Gastrocnemius medialis (tissue), 4 donors: ENCODE data around the gene MDM1. TPM values are rescaled to one million over a fixed set of nuclear protein-coding genes. Genes with fewer than 3 reads are reported as not detected.
A peak's percentile ranks its signal among the peaks of the same experiment; 100 is the strongest.

Experiments
- ATAC-seq, 2 donors: fragments of 150-250 bp; one replicate each; pipeline ENCODE4 v1.9.1; 2016
- DNase-seq, 2 donors: peaks; one replicate each; pipeline ENCODE4 v3.0.0-alpha.2; 2019
- H3K27ac ChIP-seq, 4 donors: fragments of 200-600 bp; sonication (generic); 1 replicate in 1 of 4; 2 replicates in 3 of 4; pipeline ENCODE4 v1.5.1; 2016 to 2018; ENCODE audit warnings: mild to moderate bottlenecking in 2 of 4, moderate library complexity in 1 of 4
- H3K27me3 ChIP-seq, 3 donors: fragments of 200-600 bp; sonication (generic) in 2 of 3; 1 replicate in 1 of 3; 2 replicates in 2 of 3; pipeline versions ENCODE4 v1.5.1 to v1.6.0; 2016 to 2019; ENCODE audit warnings: mild to moderate bottlenecking in 1 of 3, moderate library complexity in 1 of 3
- H3K36me3 ChIP-seq, 2 donors: fragments of 200-600 bp; sonication (generic) in 1 of 2; one replicate each; pipeline ENCODE4 v1.5.1; 2017 to 2018
- H3K4me1 ChIP-seq, 2 donors: fragments of 200-600 bp; sonication (generic) in 1 of 2; one replicate each; pipeline ENCODE4 v1.5.1; 2016 to 2017; ENCODE audit warnings: mild to moderate bottlenecking in 2 of 2
- H3K4me3 ChIP-seq, 4 donors: fragments of 200-600 bp; sonication (generic) in 3 of 4; 1 replicate in 1 of 4; 2 replicates in 3 of 4; pipeline ENCODE4 v1.5.1; 2016 to 2019; ENCODE audit warnings: mild to moderate bottlenecking in 2 of 4
- H3K9me3 ChIP-seq, 3 donors: fragments of 200-600 bp; sonication (generic) in 2 of 3; 1 replicate in 1 of 3; 2 replicates in 2 of 3; pipeline ENCODE4 v1.5.1; 2016 to 2019
- CTCF ChIP-seq, 5 experiments: fragments of 450-650 bp in 3 of 5; fragments of 200-600 bp in 2 of 5; sonication (generic) in 2 of 5; IDR thresholded peaks in 4 of 5; conservative IDR thresholded peaks in 1 of 5; 1 replicate in 4 of 5; 2 replicates in 1 of 5; pipeline ENCODE4 v1.5.1; 2016 to 2019; ENCODE audit warnings: antibody characterized with exemption in 5 of 5, mild to moderate bottlenecking in 3 of 5, moderate library complexity in 3 of 5
- POLR2A ChIP-seq, 2 donors: fragments of 450-650 bp; IDR thresholded peaks; one replicate each; pipeline ENCODE4 v1.6.1; 2017; ENCODE audit warnings: antibody characterized with exemption in 2 of 2, mild to moderate bottlenecking in 2 of 2, moderate library complexity in 2 of 2
- in situ Hi-C, 4 donors: fragments of 200-750 bp; cut with MboI; loops; one replicate each; pipeline versions ENCODE4 v1.15.0 to v1.8.0; 2017; ENCODE audit warnings: low sequenced_read_pairs in 4 of 4
- intact Hi-C: fragments of 100-400 bp; cut with DNase I; formaldehyde crosslinking; loops from one replicate; pipeline ENCODE4 v1.15.1; 2023; ENCODE audit warnings: low total_unique reads
- total RNA-seq, 4 donors: library from RNA; depleted of rRNA; stranded (reverse); fragments of >200 nt; gene quantifications; one replicate each; pipeline versions ENCODE4 v1.1.0 to v1.2.3, GENCODE V29; 2016

Gene MDM1
- total RNA-seq, 4 donors from 2014 or later, result 1.6 to 6.8 (median 3.4) TPM

- intact Hi-C loops, result loop anchor here (5.0 kb wide), 1 partner anchor 55 kb away; no protein-coding TSS in a partner anchor
- Histone ChIP-seq H3K36me3 (no peaks in the 10 kb centered on the region), H3K27ac (no peak overlapping the region), H3K4me1 (peaks cover 5 to 20% of the 10 kb centered on the region in 2 donors), H3K4me3 (no peak overlapping the region), H3K27me3 (no peaks in the 10 kb centered on the region), H3K9me3 (no peaks in the 10 kb centered on the region)
- ATAC-seq (no peak), DNase-seq (no peak)
- TF ChIP-seq CTCF (IDR thresholded peaks at IDR 0.05 in 4 of 5, conservative IDR thresholded peaks at IDR 0.05 in 1 of 5) (no peak), POLR2A (IDR thresholded peaks at IDR 0.05) (no peak)
- in situ Hi-C loops, result loop anchor here in 2 of 4 donors (10.0 to 25.0 kb wide), 2 partner anchors 248 to 445 kb away; partner anchors contain the start of genes MDM2 (in 1 of the 2) and RAP1B (in 1 of the 2)
These were observed 35.0 kb upstream of the MDM1 start for GRCh38 chr12:68367116-68367515.

GRCh38 chr12:68364893-68365725, 32.9 kb upstream of the MDM1 start:
- intact Hi-C loops (loop anchor here (5.0 kb wide), 1 partner anchor 57 kb away; no protein-coding TSS in a partner anchor), in situ Hi-C loops (loop anchor here in 2 of 4 donors (10.0 to 25.0 kb wide), 2 partner anchors 250 to 447 kb away; partner anchors contain the start of genes MDM2 (in 1 of the 2) and RAP1B (in 1 of the 2))
- peak; percentile 64 to 88 for ATAC-seq
- peak; percentile 72 to 85 for DNase-seq
- peak overlapping the region; percentile 33 to 49 (median 40) for H3K4me3 ChIP-seq
- H3K27ac ChIP-seq, result peak overlapping the region; percentile 63 to 72 (median 68)
- no peaks in the 10 kb centered on the region for H3K36me3 ChIP-seq
- H3K27me3 ChIP-seq, result no peaks in the 10 kb centered on the region
- H3K9me3 ChIP-seq, result no peaks in the 10 kb centered on the region
- H3K4me1 ChIP-seq, result peaks cover 5 to 14% of the 10 kb centered on the region in 2 donors
- TF ChIP-seq CTCF (IDR thresholded peaks at IDR 0.05 in 4 of 5, conservative IDR thresholded peaks at IDR 0.05 in 1 of 5), result no peak
- TF ChIP-seq POLR2A (IDR thresholded peaks at IDR 0.05), result no peak

- no peak for ATAC-seq
- Histone ChIP-seq H3K36me3 (no peaks in the 10 kb centered on the region), H3K27ac (peak overlapping the region; percentile 63 to 72 (median 68)), H3K9me3 (no peaks in the 10 kb centered on the region), H3K4me1 (peaks cover 3 to 15% of the 10 kb centered on the region in 2 donors), H3K4me3 (peak overlapping the region in 1 of 4 donors; percentile 33), H3K27me3 (no peaks in the 10 kb centered on the region)
- TF ChIP-seq CTCF (IDR thresholded peaks at IDR 0.05 in 4 of 5, conservative IDR thresholded peaks at IDR 0.05 in 1 of 5) (no peak), POLR2A (IDR thresholded peaks at IDR 0.05) (no peak)
- in situ Hi-C loops (loop anchor here in 2 of 4 donors (10.0 to 25.0 kb wide), 2 partner anchors 250 to 448 kb away; partner anchors contain the start of genes MDM2 (in 1 of the 2) and RAP1B (in 1 of the 2)), intact Hi-C loops (no loop called here)
- no peak for DNase-seq
These were observed 32.2 kb upstream of the MDM1 start for GRCh38 chr12:68364328-68364727.

- H3K36me3 ChIP-seq, result no peaks in the 10 kb centered on the region
- ATAC-seq (no peak), DNase-seq (no peak)
- no peak overlapping the region for H3K27ac ChIP-seq
- TF ChIP-seq CTCF (IDR thresholded peaks at IDR 0.05 in 4 of 5, conservative IDR thresholded peaks at IDR 0.05 in 1 of 5) (no peak), POLR2A (IDR thresholded peaks at IDR 0.05) (no peak)
- H3K4me3 ChIP-seq, result no peak overlapping the region
- intact Hi-C loops (no loop called here), in situ Hi-C loops (loop anchor here in 2 of 4 donors (10.0 to 25.0 kb wide), 2 partner anchors 253 to 450 kb away; partner anchors contain the start of genes MDM2 (in 1 of the 2) and RAP1B (in 1 of the 2))
- H3K4me1 ChIP-seq, result peaks cover 14 to 24% of the 10 kb centered on the region in 2 donors
- H3K27me3 ChIP-seq, result no peaks in the 10 kb centered on the region
- H3K9me3 ChIP-seq, result no peaks in the 10 kb centered on the region
These were observed 29.8 kb upstream of the MDM1 start for GRCh38 chr12:68361953-68362352.
